Dendritic cell treated with granulocyte-macrophage colony-stimulating factor and Interleukin-4, amounts not matched to agents 40 ng/mL and 50 ng/mL, for 4 days (primary cell): ENCODE results near the gene RNU6-9.
A peak's percentile ranks its signal among the peaks of the same experiment; 100 is the strongest.
"Not testable (repeated sequence)": the region's sequence is repeated elsewhere in the genome, so short reads cannot be mapped to it uniquely, and the experiment has no call there.

Experiments used
- H3K27ac Mint-ChIP-seq: one replicate; pipeline ENCODE4 v1.8.0; 2022; ENCODE audit warnings: mild to moderate bottlenecking, mixed read lengths
- H3K27me3 Mint-ChIP-seq: one replicate; pipeline ENCODE4 v1.8.0; 2022; ENCODE audit warnings: mild to moderate bottlenecking, mixed read lengths
- H3K36me3 Mint-ChIP-seq: one replicate; pipeline ENCODE4 v1.8.0; 2022; ENCODE audit warnings: low read depth, mixed read lengths
- H3K4me1 Mint-ChIP-seq: one replicate; pipeline ENCODE4 v1.8.0; 2022; ENCODE audit warnings: low read depth, mixed read lengths
- H3K4me3 Mint-ChIP-seq: one replicate; pipeline ENCODE4 v1.8.0; 2022; ENCODE audit warnings: mild to moderate bottlenecking, moderate library complexity, mixed read lengths
- H3K9me3 Mint-ChIP-seq: one replicate; pipeline ENCODE4 v1.8.0; 2022; ENCODE audit warnings: mixed read lengths
- intact Hi-C: fragments of 100-400 bp; cut with micrococcal nuclease; formaldehyde crosslinking; loops from one replicate; pipeline ENCODE4 v1.15.0; 2022

RNU6-9 gene

GRCh38 chr19:878751-879561 lies 14.3 kb upstream of the RNU6-9 start:
- intact Hi-C loops, H3K27ac Mint-ChIP-seq, H3K9me3 Mint-ChIP-seq, H3K27me3 Mint-ChIP-seq, H3K4me1 Mint-ChIP-seq, H3K4me3 Mint-ChIP-seq: not testable (repeated sequence)
- H3K36me3 Mint-ChIP-seq = peaks cover 100% of the 10 kb centered on the region

GRCh38 chr19:879711-880438 lies 13.4 kb upstream of the RNU6-9 start:
- Mint-ChIP-seq H3K27ac (no peak overlapping the region), H3K4me1 (no peaks in the 10 kb centered on the region), H3K27me3 (no peaks in the 10 kb centered on the region), H3K9me3 (no peaks in the 10 kb centered on the region), H3K4me3 (no peak overlapping the region), H3K36me3 (peaks cover 100% of the 10 kb centered on the region)
- intact Hi-C loops = no loop called here

GRCh38 chr19:881385-882071 lies 11.8 kb upstream of the RNU6-9 start:
- H3K4me3 Mint-ChIP-seq = no peak overlapping the region
- peaks cover 100% of the 10 kb centered on the region for H3K36me3 Mint-ChIP-seq
- intact Hi-C loops = no loop called here
- no peaks in the 10 kb centered on the region for H3K4me1 Mint-ChIP-seq
- no peaks in the 10 kb centered on the region for H3K27me3 Mint-ChIP-seq
- no peaks in the 10 kb centered on the region for H3K9me3 Mint-ChIP-seq
- H3K27ac Mint-ChIP-seq = no peak overlapping the region

- H3K4me1 Mint-ChIP-seq = no peaks in the 10 kb centered on the region
- H3K4me3 Mint-ChIP-seq = no peak overlapping the region
- H3K9me3 Mint-ChIP-seq = no peaks in the 10 kb centered on the region
- intact Hi-C loops = no loop called here
- peaks cover 100% of the 10 kb centered on the region for H3K36me3 Mint-ChIP-seq
- no peak overlapping the region for H3K27ac Mint-ChIP-seq
- no peaks in the 10 kb centered on the region for H3K27me3 Mint-ChIP-seq
Observed at GRCh38 chr19:882871-883497, 10.3 kb upstream of the RNU6-9 start.

GRCh38 chr19:883661-884211 lies 9.5 kb upstream of the RNU6-9 start:
- intact Hi-C loops = no loop called here
- no peaks in the 10 kb centered on the region for H3K9me3 Mint-ChIP-seq
- H3K4me1 Mint-ChIP-seq = peaks cover 4% of the 10 kb centered on the region
- H3K36me3 Mint-ChIP-seq = peaks cover 100% of the 10 kb centered on the region
- no peaks in the 10 kb centered on the region for H3K27me3 Mint-ChIP-seq
- H3K27ac Mint-ChIP-seq = no peak overlapping the region
- no peak overlapping the region for H3K4me3 Mint-ChIP-seq

GRCh38 chr19:884420-885211 lies 8.7 kb upstream of the RNU6-9 start:
- no peaks in the 10 kb centered on the region for H3K27me3 Mint-ChIP-seq
- no peak overlapping the region for H3K27ac Mint-ChIP-seq
- H3K4me1 Mint-ChIP-seq = peaks cover 10% of the 10 kb centered on the region
- peaks cover 100% of the 10 kb centered on the region for H3K36me3 Mint-ChIP-seq
- H3K9me3 Mint-ChIP-seq = no peaks in the 10 kb centered on the region
- no peak overlapping the region for H3K4me3 Mint-ChIP-seq
- intact Hi-C loops = no loop called here

GRCh38 chr19:885536-886224 lies 7.6 kb upstream of the RNU6-9 start:
- H3K9me3 Mint-ChIP-seq = no peaks in the 10 kb centered on the region
- H3K36me3 Mint-ChIP-seq = peaks cover 100% of the 10 kb centered on the region
- H3K27ac Mint-ChIP-seq = no peak overlapping the region
- H3K4me3 Mint-ChIP-seq = no peak overlapping the region
- H3K4me1 Mint-ChIP-seq = peaks cover 10% of the 10 kb centered on the region
- intact Hi-C loops = no loop called here
- no peaks in the 10 kb centered on the region for H3K27me3 Mint-ChIP-seq

- Mint-ChIP-seq H3K27ac (no peak overlapping the region), H3K36me3 (peaks cover 94% of the 10 kb centered on the region), H3K4me1 (peaks cover 20% of the 10 kb centered on the region), H3K9me3 (no peaks in the 10 kb centered on the region), H3K27me3 (no peaks in the 10 kb centered on the region), H3K4me3 (no peak overlapping the region)
- intact Hi-C loops = no loop called here
Observed at GRCh38 chr19:887072-887471, 6.2 kb upstream of the RNU6-9 start.

GRCh38 chr19:887599-887998 lies 5.7 kb upstream of the RNU6-9 start:
- no peak overlapping the region for H3K4me3 Mint-ChIP-seq
- peaks cover 89% of the 10 kb centered on the region for H3K36me3 Mint-ChIP-seq
- intact Hi-C loops = no loop called here
- no peaks in the 10 kb centered on the region for H3K27me3 Mint-ChIP-seq
- no peaks in the 10 kb centered on the region for H3K9me3 Mint-ChIP-seq
- H3K27ac Mint-ChIP-seq = no peak overlapping the region
- H3K4me1 Mint-ChIP-seq = peaks cover 24% of the 10 kb centered on the region

GRCh38 chr19:888581-889385 lies 4.5 kb upstream of the RNU6-9 start:
- Mint-ChIP-seq H3K4me3 (no peak overlapping the region), H3K4me1 (peaks cover 24% of the 10 kb centered on the region), H3K27me3 (no peaks in the 10 kb centered on the region), H3K9me3 (no peaks in the 10 kb centered on the region), H3K36me3 (peaks cover 83% of the 10 kb centered on the region), H3K27ac (no peak overlapping the region)
- intact Hi-C loops = no loop called here

GRCh38 chr19:889662-890295 lies 3.5 kb upstream of the RNU6-9 start:
- intact Hi-C loops = no loop called here
- Mint-ChIP-seq H3K36me3 (peaks cover 73% of the 10 kb centered on the region), H3K27me3 (no peaks in the 10 kb centered on the region), H3K4me1 (peaks cover 24% of the 10 kb centered on the region), H3K9me3 (no peaks in the 10 kb centered on the region), H3K4me3 (no peak overlapping the region), H3K27ac (no peak overlapping the region)

GRCh38 chr19:890831-891230 lies 2.5 kb upstream of the RNU6-9 start:
- Mint-ChIP-seq H3K36me3 (peaks cover 62% of the 10 kb centered on the region), H3K9me3 (no peaks in the 10 kb centered on the region), H3K27me3 (no peaks in the 10 kb centered on the region), H3K4me1 (peaks cover 29% of the 10 kb centered on the region), H3K4me3 (peak overlapping the region; percentile 69), H3K27ac (peak overlapping the region; percentile 79)
- intact Hi-C loops = no loop called here
